HAP-1 (cell line): ENCODE data around the gene BCAP31.

Experiments used
- DNase-seq, 2 experiments: peaks; one replicate each; pipeline ENCODE4 v3.0.0-alpha.2; 2016 to 2020; ENCODE audit warnings: low spot score in 2 of 2
- H3K27me3 ChIP-seq: fragments of 250-450 bp; sonication (Bioruptor Pico); 2 replicates; pipeline ENCODE4 v1.5.1; 2020; ENCODE audit warnings: low read depth, mild to moderate bottlenecking, moderate library complexity
- H3K36me3 ChIP-seq: fragments of 250-450 bp; sonication (Bioruptor Pico); replicated peaks from 2 replicates; pipeline ENCODE4 v1.5.1; 2020; ENCODE audit warnings: mild to moderate bottlenecking
- H3K4me1 ChIP-seq: fragments of 250-450 bp; sonication (Bioruptor Pico); 2 replicates; pipeline ENCODE4 v1.5.1; 2020; ENCODE audit warnings: mild to moderate bottlenecking
- H3K4me3 ChIP-seq: fragments of 250-450 bp; sonication (Bioruptor Pico); 2 replicates; pipeline ENCODE4 v1.5.1; 2020; ENCODE audit warnings: mild to moderate bottlenecking, moderate library complexity
- H3K9me3 ChIP-seq: fragments of 250-450 bp; sonication (Bioruptor Pico); 2 replicates; pipeline ENCODE4 v1.5.1; 2020; ENCODE audit warnings: mild to moderate bottlenecking, moderate library complexity
- in situ Hi-C: fragments of 300-500 bp; cut with MboI; formaldehyde crosslinking; loops from 3 replicates; pipeline ENCODE4 v1.14.3; 2020; ENCODE audit warnings: low sequenced_read_pairs, inconsistent platforms, mixed read lengths

Gene BCAP31

GRCh38 chrX:153669901-153670731, 54.1 kb downstream of the BCAP31 start:
- Histone ChIP-seq H3K4me3 (no peak overlapping the region), H3K9me3 (no peaks in the 10 kb centered on the region), H3K36me3 (no peaks in the 10 kb centered on the region), H3K4me1 (peaks cover 2% of the 10 kb centered on the region; the same call in 1 of the 2 replicates), H3K27me3 (peaks cover 4% of the 10 kb centered on the region)
- in situ Hi-C loops: loop anchor here (5.0 to 25.0 kb wide), 3 partner anchors 133 to 708 kb away; no protein-coding TSS in a partner anchor
- no peak for DNase-seq

- Histone ChIP-seq H3K4me1 (peaks cover 2% of the 10 kb centered on the region; the same call in 1 of the 2 replicates), H3K9me3 (no peaks in the 10 kb centered on the region), H3K27me3 (peaks cover 4% of the 10 kb centered on the region), H3K4me3 (no peak overlapping the region), H3K36me3 (no peaks in the 10 kb centered on the region)
- in situ Hi-C loops: loop anchor here (5.0 to 25.0 kb wide), 3 partner anchors 132 to 707 kb away; no protein-coding TSS in a partner anchor
- peak in 1 of 2 experiments; percentile 81 for DNase-seq
These were observed 54.9 kb downstream of the BCAP31 start for GRCh38 chrX:153669174-153669890.

- H3K4me1 ChIP-seq: peaks cover 2% of the 10 kb centered on the region; the same call in 1 of the 2 replicates
- no peaks in the 10 kb centered on the region for H3K27me3 ChIP-seq
- no peaks in the 10 kb centered on the region for H3K36me3 ChIP-seq
- H3K4me3 ChIP-seq: no peak overlapping the region
- no peaks in the 10 kb centered on the region for H3K9me3 ChIP-seq
- DNase-seq: no peak
- in situ Hi-C loops: loop anchor here (5.0 to 25.0 kb wide), 3 partner anchors 131 to 706 kb away; no protein-coding TSS in a partner anchor
These were observed 55.6 kb downstream of the BCAP31 start for GRCh38 chrX:153668423-153669173.

- peak overlapping the region; percentile 41 for H3K4me3 ChIP-seq
- peaks cover 2% of the 10 kb centered on the region; the same call in 1 of the 2 replicates for H3K4me1 ChIP-seq
- DNase-seq: peak; percentile 76 to 96
- in situ Hi-C loops: loop anchor here (5.0 to 25.0 kb wide), 3 partner anchors 131 to 706 kb away; no protein-coding TSS in a partner anchor
- H3K9me3 ChIP-seq: no peaks in the 10 kb centered on the region
- no peaks in the 10 kb centered on the region for H3K36me3 ChIP-seq
- no peaks in the 10 kb centered on the region for H3K27me3 ChIP-seq
These were observed 56.2 kb downstream of the BCAP31 start for GRCh38 chrX:153667956-153668396.

- DNase-seq: no peak
- in situ Hi-C loops: loop anchor here (5.0 to 25.0 kb wide), 3 partner anchors 130 to 705 kb away; no protein-coding TSS in a partner anchor
- H3K27me3 ChIP-seq: no peaks in the 10 kb centered on the region
- no peaks in the 10 kb centered on the region for H3K9me3 ChIP-seq
- H3K4me3 ChIP-seq: peak overlapping the region; percentile 41
- H3K4me1 ChIP-seq: peaks cover 2% of the 10 kb centered on the region; the same call in 1 of the 2 replicates
- H3K36me3 ChIP-seq: no peaks in the 10 kb centered on the region
These were observed 56.8 kb downstream of the BCAP31 start for GRCh38 chrX:153667281-153667955.

- no peak for DNase-seq
- in situ Hi-C loops: loop anchor here (5.0 to 25.0 kb wide), 3 partner anchors 129 to 704 kb away; no protein-coding TSS in a partner anchor
These were observed 58.4 kb downstream of the BCAP31 start for GRCh38 chrX:153665726-153666306.

GRCh38 chrX:153662266-153662665, 61.9 kb downstream of the BCAP31 start:
- Histone ChIP-seq H3K4me3 (no peak overlapping the region), H3K9me3 (no peaks in the 10 kb centered on the region; the same call in 1 of the 2 replicates), H3K4me1 (no peaks in the 10 kb centered on the region), H3K27me3 (no peaks in the 10 kb centered on the region), H3K36me3 (no peaks in the 10 kb centered on the region)
- DNase-seq: peak; percentile 60 to 88
- in situ Hi-C loops: loop anchor here (10.0 to 25.0 kb wide), 2 partner anchors 627 to 700 kb away; no protein-coding TSS in a partner anchor

More at GRCh38 chrX:153665726-153666306, 58.4 kb downstream of the BCAP31 start:
- Histone ChIP-seq H3K9me3 (no peaks in the 10 kb centered on the region), H3K27me3 (no peaks in the 10 kb centered on the region), H3K36me3 (no peaks in the 10 kb centered on the region), H3K4me1 (peaks cover 2% of the 10 kb centered on the region; the same call in 1 of the 2 replicates), H3K4me3 (no peak overlapping the region)

GRCh38 chrX:153659268-153659667, 64.9 kb downstream of the BCAP31 start:
- in situ Hi-C loops: loop anchor here (25.0 kb wide), 1 partner anchor 697 kb away; no protein-coding TSS in a partner anchor
- Histone ChIP-seq H3K4me1 (no peaks in the 10 kb centered on the region), H3K27me3 (no peaks in the 10 kb centered on the region), H3K9me3 (no peaks in the 10 kb centered on the region; the same call in 1 of the 2 replicates), H3K4me3 (no peak overlapping the region), H3K36me3 (no peaks in the 10 kb centered on the region)
- no peak for DNase-seq

GRCh38 chrX:153657161-153657560, 67.0 kb downstream of the BCAP31 start:
- in situ Hi-C loops: loop anchor here (25.0 kb wide), 1 partner anchor 695 kb away; no protein-coding TSS in a partner anchor
- Histone ChIP-seq H3K4me1 (no peaks in the 10 kb centered on the region), H3K27me3 (no peaks in the 10 kb centered on the region), H3K9me3 (no peaks in the 10 kb centered on the region; the same call in 1 of the 2 replicates), H3K36me3 (no peaks in the 10 kb centered on the region), H3K4me3 (no peak overlapping the region)
- DNase-seq: no peak

GRCh38 chrX:153653556-153653955, 70.6 kb downstream of the BCAP31 start:
- Histone ChIP-seq H3K4me1 (peaks cover 11% of the 10 kb centered on the region; the same call in 1 of the 2 replicates), H3K4me3 (no peak overlapping the region), H3K27me3 (no peaks in the 10 kb centered on the region), H3K9me3 (no peaks in the 10 kb centered on the region), H3K36me3 (peaks cover 24% of the 10 kb centered on the region)
- in situ Hi-C loops: loop anchor here (25.0 kb wide), 1 partner anchor 691 kb away; no protein-coding TSS in a partner anchor
- DNase-seq: no peak

- Histone ChIP-seq H3K4me3 (no peak overlapping the region), H3K27me3 (no peaks in the 10 kb centered on the region), H3K36me3 (peaks cover 28% of the 10 kb centered on the region), H3K9me3 (no peaks in the 10 kb centered on the region), H3K4me1 (peaks cover 16% of the 10 kb centered on the region; the same call in 1 of the 2 replicates)
- peak in 1 of 2 experiments; percentile 57 for DNase-seq
- in situ Hi-C loops: loop anchor here (25.0 kb wide), 1 partner anchor 689 kb away; no protein-coding TSS in a partner anchor
These were observed 72.6 kb downstream of the BCAP31 start for GRCh38 chrX:153651540-153652079.
